GM12873 (cell line): ENCODE data around the gene FOSL1.
A peak's percentile ranks its signal among the peaks of the same experiment; 100 is the strongest.

Experiments used
- TF ChIP-seq, protein P1 (sequence below): IDR thresholded peaks from 2 replicates; pipeline ENCODE4 v1.5.1; 2012; ENCODE audit warnings: low read depth, mild to moderate bottlenecking, moderate library complexity, low read length, control low read depth; ENCODE audit not compliant: insufficient read depth; ENCODE audit errors: missing control alignments

The FOSL1 gene

DNA sequence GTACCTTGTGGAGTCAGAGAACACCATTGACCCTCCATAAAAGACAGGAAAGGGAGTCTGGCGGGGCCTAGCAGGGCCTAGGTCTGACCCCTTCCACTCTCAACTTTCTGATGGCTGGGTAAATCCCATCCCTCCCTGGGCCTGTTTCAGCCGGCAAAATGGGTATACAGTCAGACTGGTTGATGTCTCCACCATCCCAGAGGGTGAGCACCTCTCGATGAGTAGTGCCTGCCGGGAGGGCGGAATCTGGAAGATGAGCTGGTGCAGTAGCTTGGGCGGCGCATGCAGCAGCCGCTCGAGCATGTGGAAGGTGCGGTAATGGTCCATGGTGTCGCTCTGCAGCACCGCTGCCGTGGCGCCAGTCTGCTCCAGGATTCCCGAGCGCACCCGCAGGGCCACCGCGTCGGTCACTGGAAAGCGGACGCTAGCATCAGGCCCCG is 12.4 kb downstream of the FOSL1 start:
- TF ChIP-seq, protein P1, sequence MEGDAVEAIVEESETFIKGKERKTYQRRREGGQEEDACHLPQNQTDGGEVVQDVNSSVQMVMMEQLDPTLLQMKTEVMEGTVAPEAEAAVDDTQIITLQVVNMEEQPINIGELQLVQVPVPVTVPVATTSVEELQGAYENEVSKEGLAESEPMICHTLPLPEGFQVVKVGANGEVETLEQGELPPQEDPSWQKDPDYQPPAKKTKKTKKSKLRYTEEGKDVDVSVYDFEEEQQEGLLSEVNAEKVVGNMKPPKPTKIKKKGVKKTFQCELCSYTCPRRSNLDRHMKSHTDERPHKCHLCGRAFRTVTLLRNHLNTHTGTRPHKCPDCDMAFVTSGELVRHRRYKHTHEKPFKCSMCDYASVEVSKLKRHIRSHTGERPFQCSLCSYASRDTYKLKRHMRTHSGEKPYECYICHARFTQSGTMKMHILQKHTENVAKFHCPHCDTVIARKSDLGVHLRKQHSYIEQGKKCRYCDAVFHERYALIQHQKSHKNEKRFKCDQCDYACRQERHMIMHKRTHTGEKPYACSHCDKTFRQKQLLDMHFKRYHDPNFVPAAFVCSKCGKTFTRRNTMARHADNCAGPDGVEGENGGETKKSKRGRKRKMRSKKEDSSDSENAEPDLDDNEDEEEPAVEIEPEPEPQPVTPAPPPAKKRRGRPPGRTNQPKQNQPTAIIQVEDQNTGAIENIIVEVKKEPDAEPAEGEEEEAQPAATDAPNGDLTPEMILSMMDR: no peak

DNA sequence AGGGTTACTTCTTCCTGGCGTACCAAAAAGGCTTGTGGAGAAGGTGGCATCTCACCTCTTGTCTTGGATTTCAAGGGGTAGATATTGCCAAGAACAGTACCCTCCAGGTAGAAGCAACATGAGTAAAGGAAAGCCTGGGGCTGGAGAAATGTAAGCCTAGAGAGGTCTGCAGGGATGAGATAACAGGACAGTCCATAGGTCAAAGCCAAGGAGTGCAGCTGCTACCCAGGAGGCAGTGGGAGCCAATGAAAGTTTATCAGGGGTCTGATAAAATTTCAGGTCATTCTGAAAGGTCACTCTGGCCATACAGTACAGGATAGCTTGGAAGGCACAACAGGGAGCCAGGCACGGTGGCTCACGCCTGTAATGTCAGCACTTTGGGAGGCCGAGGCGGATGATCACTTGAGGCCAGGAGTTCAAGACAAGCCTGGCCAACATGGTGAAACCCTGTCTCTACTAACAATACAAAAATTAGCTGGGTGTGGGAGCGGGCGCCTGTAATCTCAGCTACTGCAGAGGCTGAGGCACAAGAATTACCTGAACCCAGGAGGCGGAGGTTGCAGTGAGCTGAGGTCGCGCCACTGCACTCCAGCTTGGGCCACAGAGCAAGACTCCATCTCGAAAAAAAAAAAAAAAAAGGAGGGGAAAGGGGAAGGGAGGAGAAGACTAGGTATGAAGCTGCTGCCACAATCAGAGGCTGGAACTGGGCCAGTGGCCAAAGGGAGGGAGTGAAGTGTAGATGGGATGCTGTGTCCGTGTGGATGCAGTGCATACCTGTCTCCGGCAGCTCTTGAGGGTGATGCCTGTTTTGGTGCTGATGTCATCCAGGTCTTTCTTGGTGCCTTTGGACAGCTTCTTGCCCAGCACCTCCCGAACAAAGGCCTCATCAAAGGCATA is 13.1 kb downstream of the FOSL1 start:
- TF ChIP-seq, protein P1: no peak

GRCh38 chr11:65885808-65886536 is 14.2 kb downstream of the FOSL1 start:
- TF ChIP-seq, protein P1: no peak

GRCh38 chr11:65885231-65885630 is 15.0 kb downstream of the FOSL1 start:
- TF ChIP-seq, protein P1: no peak

DNA sequence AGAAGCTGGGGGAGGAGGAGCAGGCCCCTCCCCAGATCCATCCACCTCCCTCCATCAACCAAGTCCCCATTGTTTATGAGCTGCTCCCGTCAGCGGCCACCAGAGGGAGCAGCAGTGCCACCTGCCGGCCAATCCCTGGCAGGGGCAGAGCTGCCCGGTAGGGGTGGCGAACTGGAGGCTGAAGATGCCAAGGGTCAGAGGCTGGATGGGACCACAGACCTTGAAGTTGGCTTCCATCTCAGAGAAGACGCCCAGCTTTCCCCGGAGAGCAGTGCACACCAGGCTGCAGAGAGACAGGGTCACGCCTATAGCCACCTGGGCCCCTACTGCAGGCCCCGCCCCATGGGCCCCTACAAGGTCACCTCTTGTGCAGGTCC is 15.5 kb downstream of the FOSL1 start:
- TF ChIP-seq, protein P1: peak; percentile 100

- TF ChIP-seq, protein P1: no peak
These were observed 16.1 kb downstream of the FOSL1 start for GRCh38 chr11:65883786-65884715.
